Hair follicle dermal papilla cell (primary cell): ENCODE measurements around the gene QSOX1. TPM values are rescaled to one million over a fixed set of nuclear protein-coding genes. Genes with fewer than 3 reads are reported as not detected.

Experiments used
- total RNA-seq: library from RNA; depleted of rRNA; stranded (reverse); fragments of >200 nt; gene quantifications from 2 replicates; pipeline ENCODE4 v1.2.3, GENCODE V29; 2012

Gene QSOX1
- total RNA-seq = 182 and 205 TPM in 2 replicates

GRCh38 chr1:180154325-180155181 is at the start of gene QSOX1:
QSOX1 (plus strand) TSS chr1:180154869; CDS start chr1:180154908, 39 bp downstream.

DNA sequence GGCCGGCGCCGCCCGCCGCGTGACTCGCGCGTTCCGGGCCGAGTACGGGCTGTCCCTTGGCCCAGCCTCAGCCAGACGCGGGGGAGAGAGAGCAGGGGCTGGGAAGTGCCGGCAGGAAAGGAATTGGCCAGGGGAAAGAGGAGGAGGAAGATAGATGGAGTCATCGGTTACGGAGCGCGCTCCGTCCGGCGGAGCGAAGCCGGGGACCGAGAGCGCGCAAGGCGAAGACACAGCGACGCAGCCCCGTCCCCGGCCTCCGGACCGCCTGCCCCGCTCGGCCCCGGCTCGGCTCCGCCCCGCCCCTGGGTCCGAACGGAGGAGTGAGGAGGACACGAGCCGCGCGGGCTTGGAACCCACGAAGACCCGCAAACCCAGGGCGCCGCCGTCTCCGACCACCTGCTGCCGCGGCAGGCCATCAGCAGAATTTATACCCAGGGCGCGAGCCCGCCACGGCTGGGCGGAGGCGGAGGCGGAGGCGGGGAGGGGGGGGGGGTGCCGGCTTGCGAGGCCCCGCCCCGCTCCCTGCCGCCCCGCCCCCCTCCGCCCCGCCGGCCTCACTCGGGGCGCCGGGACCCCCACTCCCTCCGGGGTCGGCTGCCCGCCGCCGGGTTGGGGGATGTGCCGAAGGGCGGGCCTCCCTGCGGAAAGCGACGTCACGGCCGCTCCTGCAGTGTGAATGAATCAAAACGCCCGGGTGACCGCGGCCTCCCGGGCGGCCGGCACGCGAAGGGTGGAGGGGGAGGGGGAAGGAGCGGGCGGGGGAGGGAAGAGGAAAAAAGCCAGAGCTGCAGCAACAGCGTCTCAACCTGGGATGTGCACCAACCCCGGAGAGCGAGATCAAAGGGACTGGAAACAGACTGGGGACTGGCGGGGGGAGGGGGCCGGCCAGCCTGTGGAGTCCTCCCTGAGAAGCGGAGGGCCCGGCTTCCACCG is 75.1 kb downstream of the QSOX1 start, which contains the start of gene LHX4:
Gene LHX4, plus strand, starts transcription at position 782 of the 933 bp plus-strand sequence. CDS start 266 bp downstream, outside the sequence.

Other genes with a start within 250 kb of the QSOX1 start
- gene CEP350, start 200.1 kb upstream of the QSOX1 start, total RNA-seq = 67.2 and 88.3 TPM in 2 replicates
- gene LHX4, start 75.4 kb downstream of the QSOX1 start, total RNA-seq = 0.32 and 0.36 TPM in 2 replicates